ENCODE results near the gene PRKG1. TPM values are rescaled to one million over a fixed set of nuclear protein-coding genes. Genes with fewer than 3 reads are reported as not detected.

PRKG1 gene
- total RNA-seq, 1 donor from 2014 or later = 4.6 TPM

DNA sequence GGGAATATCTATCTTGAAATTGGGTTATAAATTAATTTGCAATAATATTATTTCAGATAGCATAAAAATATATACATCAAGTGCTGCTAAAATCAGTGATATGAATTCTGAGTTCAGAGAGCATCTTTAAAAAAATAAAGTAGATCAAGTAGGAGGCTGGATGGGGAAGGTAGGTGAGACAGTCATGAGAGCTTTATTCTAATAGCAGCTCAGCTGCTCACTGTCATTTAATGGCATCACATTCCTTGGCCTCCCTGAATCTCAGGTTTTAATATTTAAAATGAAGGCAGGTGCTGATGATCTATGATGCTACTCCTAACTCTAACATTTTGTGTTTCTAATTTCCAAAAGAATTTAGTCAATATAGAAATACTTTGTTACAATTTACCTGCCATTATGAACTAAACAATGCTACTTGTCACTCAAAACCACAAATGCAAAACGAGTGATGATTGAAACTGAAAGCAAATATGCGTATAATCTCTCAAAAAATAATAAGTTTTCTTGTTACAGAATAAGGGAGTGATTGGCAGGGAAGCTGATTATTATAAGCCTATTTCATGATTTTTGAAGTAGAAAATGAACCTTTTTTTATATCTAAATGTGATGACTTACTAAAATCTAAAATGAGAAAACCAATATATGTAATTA, 772.7 kb downstream of the PRKG1 start:
- no peak for DNase-seq (ENCODE audit: low spot score, unreplicated experiment)
- H3K4me1 Mint-ChIP-seq (ENCODE audit: low read depth) = no peaks in the 10 kb centered on the region
- no peak overlapping the region for H3K4me3 Mint-ChIP-seq (ENCODE audit: low read depth)
- TF ChIP-seq, protein P1, sequence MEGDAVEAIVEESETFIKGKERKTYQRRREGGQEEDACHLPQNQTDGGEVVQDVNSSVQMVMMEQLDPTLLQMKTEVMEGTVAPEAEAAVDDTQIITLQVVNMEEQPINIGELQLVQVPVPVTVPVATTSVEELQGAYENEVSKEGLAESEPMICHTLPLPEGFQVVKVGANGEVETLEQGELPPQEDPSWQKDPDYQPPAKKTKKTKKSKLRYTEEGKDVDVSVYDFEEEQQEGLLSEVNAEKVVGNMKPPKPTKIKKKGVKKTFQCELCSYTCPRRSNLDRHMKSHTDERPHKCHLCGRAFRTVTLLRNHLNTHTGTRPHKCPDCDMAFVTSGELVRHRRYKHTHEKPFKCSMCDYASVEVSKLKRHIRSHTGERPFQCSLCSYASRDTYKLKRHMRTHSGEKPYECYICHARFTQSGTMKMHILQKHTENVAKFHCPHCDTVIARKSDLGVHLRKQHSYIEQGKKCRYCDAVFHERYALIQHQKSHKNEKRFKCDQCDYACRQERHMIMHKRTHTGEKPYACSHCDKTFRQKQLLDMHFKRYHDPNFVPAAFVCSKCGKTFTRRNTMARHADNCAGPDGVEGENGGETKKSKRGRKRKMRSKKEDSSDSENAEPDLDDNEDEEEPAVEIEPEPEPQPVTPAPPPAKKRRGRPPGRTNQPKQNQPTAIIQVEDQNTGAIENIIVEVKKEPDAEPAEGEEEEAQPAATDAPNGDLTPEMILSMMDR (IDR thresholded peaks at IDR 0.05; ENCODE audit: unreplicated experiment) = no peak
- H3K9me3 Mint-ChIP-seq (ENCODE audit: low read depth) = no peaks in the 10 kb centered on the region
- no peak overlapping the region for H3K27ac Mint-ChIP-seq
- H3K36me3 Mint-ChIP-seq (ENCODE audit: insufficient read depth) = no peaks in the 10 kb centered on the region
- no peaks in the 10 kb centered on the region for H3K27me3 Mint-ChIP-seq

DNA sequence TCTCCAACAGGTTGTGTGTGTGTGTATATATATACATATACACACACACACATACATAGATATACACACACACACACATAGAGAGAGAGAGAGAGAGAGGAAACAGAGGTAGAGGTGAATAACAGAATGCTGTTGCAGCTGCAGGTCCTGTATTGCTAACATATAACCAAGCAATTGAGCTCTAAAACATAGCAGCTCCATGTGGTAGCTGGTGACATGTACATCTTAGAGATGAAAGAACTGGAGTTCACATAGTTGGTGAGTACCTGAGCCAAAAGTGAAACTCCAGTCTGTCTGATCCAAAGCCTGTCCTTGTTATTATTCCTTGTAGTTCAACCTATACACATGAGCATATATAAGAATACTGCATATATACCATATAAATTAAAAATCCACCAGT, 778.0 kb downstream of the PRKG1 start:
- no peaks in the 10 kb centered on the region for H3K27me3 Mint-ChIP-seq
- no peak overlapping the region for H3K4me3 Mint-ChIP-seq (ENCODE audit: low read depth)
- no peaks in the 10 kb centered on the region for H3K36me3 Mint-ChIP-seq (ENCODE audit: insufficient read depth)
- H3K27ac Mint-ChIP-seq = no peak overlapping the region
- TF ChIP-seq, protein P1 (IDR thresholded peaks at IDR 0.05; ENCODE audit: unreplicated experiment) = no peak
- H3K4me1 Mint-ChIP-seq (ENCODE audit: low read depth) = peaks cover 1% of the 10 kb centered on the region
- peaks cover 4% of the 10 kb centered on the region for H3K9me3 Mint-ChIP-seq (ENCODE audit: low read depth)
- DNase-seq (ENCODE audit: low spot score, unreplicated experiment) = no peak

DNA sequence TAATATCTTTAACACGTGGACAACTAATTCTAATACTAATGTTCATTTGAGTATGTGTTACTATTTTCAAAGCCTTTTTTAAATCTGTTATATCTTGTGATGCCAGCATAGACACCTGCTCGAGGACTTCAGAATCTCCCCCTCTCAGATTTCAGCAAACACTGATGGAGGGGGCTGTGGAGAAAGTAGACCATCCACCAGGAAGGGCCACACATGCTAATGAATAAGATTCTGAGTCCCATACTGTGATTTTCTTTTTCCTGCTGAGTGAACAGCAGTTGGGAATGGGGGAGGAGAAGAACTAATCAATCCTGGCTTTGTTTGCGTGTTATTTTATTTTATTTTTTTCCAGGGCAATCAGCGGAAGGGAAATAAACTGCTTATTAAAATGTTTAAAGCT, 783.0 kb downstream of the PRKG1 start:
- no peak overlapping the region for H3K4me3 Mint-ChIP-seq (ENCODE audit: low read depth)
- peaks cover 7% of the 10 kb centered on the region for H3K4me1 Mint-ChIP-seq (ENCODE audit: low read depth)
- H3K27me3 Mint-ChIP-seq = peaks cover 2% of the 10 kb centered on the region

DNA sequence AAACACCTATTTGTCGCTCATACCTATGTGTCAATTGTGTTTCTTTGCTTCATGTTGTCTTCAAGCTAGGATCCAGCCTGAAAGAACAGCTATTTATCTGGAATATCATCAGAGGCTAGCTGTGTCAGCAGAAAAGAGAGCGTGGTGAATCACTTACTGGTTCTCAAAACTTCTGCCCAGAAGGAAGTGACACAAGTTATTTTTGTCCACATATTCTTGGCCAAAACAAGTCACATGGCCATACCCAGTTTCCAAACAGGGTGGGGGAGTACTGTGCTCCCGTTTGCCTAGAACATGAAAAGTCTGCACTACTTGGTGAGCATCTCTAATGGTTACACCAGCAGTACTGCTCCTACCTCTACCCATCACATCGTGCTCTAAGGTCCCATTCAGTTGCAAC, 786.0 kb downstream of the PRKG1 start:
- H3K9me3 Mint-ChIP-seq (ENCODE audit: low read depth) = peaks cover 4% of the 10 kb centered on the region
- no peak for DNase-seq (ENCODE audit: low spot score, unreplicated experiment)
- H3K4me1 Mint-ChIP-seq (ENCODE audit: low read depth) = peaks cover 7% of the 10 kb centered on the region
- H3K36me3 Mint-ChIP-seq (ENCODE audit: insufficient read depth) = no peaks in the 10 kb centered on the region
- TF ChIP-seq, protein P1 (IDR thresholded peaks at IDR 0.05; ENCODE audit: unreplicated experiment) = no peak
- H3K4me3 Mint-ChIP-seq (ENCODE audit: low read depth) = no peak overlapping the region
- H3K27ac Mint-ChIP-seq = no peak overlapping the region
- H3K27me3 Mint-ChIP-seq = peaks cover 2% of the 10 kb centered on the region

More for the DNA sequence above, 783.0 kb downstream of the PRKG1 start:
- TF ChIP-seq, protein P1 (IDR thresholded peaks at IDR 0.05; ENCODE audit: unreplicated experiment) = no peak
- H3K27ac Mint-ChIP-seq = no peak overlapping the region
- H3K36me3 Mint-ChIP-seq (ENCODE audit: insufficient read depth) = no peaks in the 10 kb centered on the region
- DNase-seq (ENCODE audit: low spot score, unreplicated experiment) = no peak
- H3K9me3 Mint-ChIP-seq (ENCODE audit: low read depth) = peaks cover 4% of the 10 kb centered on the region

DNA sequence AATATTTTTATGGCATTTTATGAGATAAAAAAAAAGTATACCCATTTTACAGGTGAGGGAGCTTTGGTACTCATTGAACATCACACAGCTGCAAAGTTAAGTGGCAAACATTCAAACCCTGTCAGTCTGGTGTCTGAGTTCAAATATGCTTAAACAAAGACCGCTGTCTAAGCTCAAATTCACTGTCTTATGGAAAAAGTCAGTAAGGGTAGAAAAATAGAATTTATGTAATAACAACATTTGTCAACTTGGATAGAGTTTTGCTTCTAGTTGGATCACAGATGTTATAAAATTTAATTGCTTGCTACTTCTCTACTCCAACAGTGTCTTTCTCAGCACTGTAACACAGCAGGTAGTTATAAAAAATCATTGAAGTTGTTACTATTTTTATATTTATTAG, 786.8 kb downstream of the PRKG1 start:
- peaks cover under 1% of the 10 kb centered on the region for H3K9me3 Mint-ChIP-seq (ENCODE audit: low read depth)
- TF ChIP-seq, protein P1 (IDR thresholded peaks at IDR 0.05; ENCODE audit: unreplicated experiment) = no peak
- H3K4me1 Mint-ChIP-seq (ENCODE audit: low read depth) = peaks cover 7% of the 10 kb centered on the region
- DNase-seq (ENCODE audit: low spot score, unreplicated experiment) = no peak
- H3K4me3 Mint-ChIP-seq (ENCODE audit: low read depth) = no peak overlapping the region
- H3K27ac Mint-ChIP-seq = no peak overlapping the region
- H3K27me3 Mint-ChIP-seq = peaks cover 2% of the 10 kb centered on the region
- H3K36me3 Mint-ChIP-seq (ENCODE audit: insufficient read depth) = no peaks in the 10 kb centered on the region

Data from progenitor cell of endocrine pancreas (in vitro differentiated cells).